Measurements from ENCODE around the gene PSMD6.

- TF ChIP-seq CTCF (IDR thresholded peaks at IDR 0.05; ENCODE audit: insufficient read depth, low read length, poor library complexity, severe bottlenecking) (no peak), EZH2phosphoT487 (conservative IDR thresholded peaks at IDR 0.05; ENCODE audit: low read length) (no peak)
Measured at GRCh38 chr3:64038253-64038767, 15.0 kb upstream of the PSMD6 start.
